ENCODE results near the gene TUFM.
"Not testable (repeated sequence)": the region's sequence is repeated elsewhere in the genome, so short reads cannot be mapped to it uniquely, and the experiment has no call there.

The TUFM gene

GRCh38 chr16:28837672-28838557 lies 8.2 kb downstream of the TUFM start:
- DNase-seq: no peak

GRCh38 chr16:28836761-28837064 lies 9.4 kb downstream of the TUFM start:
- no peak for DNase-seq

- DNase-seq: no peak
These were observed 10.0 kb downstream of the TUFM start for GRCh38 chr16:28835864-28836760.

- no peak for DNase-seq
These were observed 11.0 kb downstream of the TUFM start for GRCh38 chr16:28834873-28835863.

- no peak for DNase-seq
These were observed 11.8 kb downstream of the TUFM start for GRCh38 chr16:28834349-28834748.

- DNase-seq: no peak
These were observed 15.6 kb downstream of the TUFM start for GRCh38 chr16:28830531-28830930.

GRCh38 chr16:28829747-28830146 lies 16.4 kb downstream of the TUFM start:
- DNase-seq: no peak

- DNase-seq: no peak
These were observed 20.0 kb downstream of the TUFM start for GRCh38 chr16:28826141-28826540.

GRCh38 chr16:28824717-28824973 lies 21.5 kb downstream of the TUFM start:
- no peak for DNase-seq

GRCh38 chr16:28823873-28824716 lies 22.1 kb downstream of the TUFM start:
- DNase-seq: peak; percentile 97

- no peak for DNase-seq
These were observed 22.8 kb downstream of the TUFM start for GRCh38 chr16:28823291-28823872.

- DNase-seq: peak; percentile 94
These were observed 23.4 kb downstream of the TUFM start, which contains the start of gene ATXN2L for GRCh38 chr16:28822520-28823290. Gene ATXN2L, plus strand, starts transcription at chr16:28822999. Its CDS starts 261 bp downstream, at chr16:28823260.

- DNase-seq: no peak
These were observed 24.2 kb downstream of the TUFM start for GRCh38 chr16:28821874-28822519.

GRCh38 chr16:28820546-28820945 lies 25.6 kb downstream of the TUFM start:
- not testable (repeated sequence) for DNase-seq

- no peak for DNase-seq
These were observed 26.1 kb downstream of the TUFM start for GRCh38 chr16:28820016-28820415.

- DNase-seq: not testable (repeated sequence)
These were observed 38.6 kb downstream of the TUFM start for GRCh38 chr16:28807445-28808120.

- DNase-seq: peak; percentile 72
These were observed 43.7 kb downstream of the TUFM start for GRCh38 chr16:28802235-28803019.

Data from CD4-positive, alpha-beta T cell treated with Interleukin-4 for 4 hours (primary cell).